Neuronal stem cell (in vitro differentiated cells): ENCODE data around the gene NGLY1.

ENCODE experiments used
- DNase-seq: peaks from one replicate; pipeline ENCODE4 v3.0.0-alpha.2; 2013; ENCODE audit warnings: low spot score
- H2AFZ ChIP-seq: one replicate; pipeline ENCODE4 v1.6.1; 2013; ENCODE audit warnings: mild to moderate bottlenecking, low read length, inconsistent platforms
- H2AK5ac ChIP-seq: 2 replicates; pipeline ENCODE4 v1.6.1; 2013; ENCODE audit warnings: low read depth, mild to moderate bottlenecking, inconsistent platforms, low read length, moderate library complexity, mixed read lengths
- H2BK120ac ChIP-seq: 2 replicates; pipeline ENCODE4 v1.6.1; 2013; ENCODE audit warnings: low read depth, mild to moderate bottlenecking, inconsistent platforms, low read length, moderate library complexity, mixed read lengths
- H2BK12ac ChIP-seq: one replicate; pipeline ENCODE4 v1.6.1; 2013; ENCODE audit warnings: low read length, inconsistent platforms
- H2BK15ac ChIP-seq: 2 replicates; pipeline ENCODE4 v1.6.1; 2013; ENCODE audit warnings: mild to moderate bottlenecking, low read length, inconsistent platforms, mixed read lengths
- H2BK5ac ChIP-seq: one replicate; pipeline ENCODE4 v1.6.1; 2013; ENCODE audit warnings: inconsistent platforms, mild to moderate bottlenecking, low read length, moderate library complexity
- H3K14ac ChIP-seq: one replicate; pipeline ENCODE4 v1.6.1; 2013; ENCODE audit warnings: low read length, inconsistent platforms
- H3K18ac ChIP-seq: 2 replicates; pipeline ENCODE4 v1.6.1; 2013; ENCODE audit warnings: low read length, inconsistent platforms
- H3K23ac ChIP-seq: 2 replicates; pipeline ENCODE4 v1.6.1; 2013; ENCODE audit warnings: low read depth, mild to moderate bottlenecking, mixed read lengths, low read length, inconsistent platforms; ENCODE audit not compliant: poor library complexity
- H3K27ac ChIP-seq: replicated peaks from 3 replicates; pipeline ENCODE4 v1.5.1; 2013; ENCODE audit warnings: low read length, inconsistent platforms
- H3K27me3 ChIP-seq, 3 experiments: 2 replicates each; pipeline ENCODE4 v1.6.1; 2013; ENCODE audit warnings: low read length in 3 of 3, mild to moderate bottlenecking in 2 of 3, inconsistent platforms in 1 of 3, low read depth in 1 of 3, mixed read lengths in 1 of 3, moderate library complexity in 1 of 3; ENCODE audit not compliant: control insufficient read depth in 3 of 3, insufficient read depth in 3 of 3
- H3K36me3 ChIP-seq, 2 donors: replicated peaks in 1 of 2; 2 replicates each; pipeline ENCODE4 v1.6.1; 2013; ENCODE audit warnings: low read length in 2 of 2; ENCODE audit not compliant: control insufficient read depth in 2 of 2, insufficient read depth in 2 of 2
- H3K4ac ChIP-seq: 2 replicates; pipeline ENCODE4 v1.6.1; 2013; ENCODE audit warnings: inconsistent platforms, mild to moderate bottlenecking, low read length, moderate library complexity
- H3K4me1 ChIP-seq, 2 donors: 1 replicate in 1 of 2; 2 replicates in 1 of 2; pipeline ENCODE4 v1.6.1; 2013; ENCODE audit warnings: low read length in 2 of 2, low read depth in 1 of 2; ENCODE audit not compliant: control insufficient read depth in 2 of 2, insufficient read depth in 1 of 2
- H3K4me2 ChIP-seq: one replicate; pipeline ENCODE4 v1.6.1; 2013; ENCODE audit warnings: mild to moderate bottlenecking, low read length, inconsistent platforms; ENCODE audit not compliant: insufficient read depth, poor library complexity, severe bottlenecking
- H3K4me3 ChIP-seq, 2 donors: 2 replicates each; pipeline ENCODE4 v1.5.1; 2013; ENCODE audit warnings: low read length in 2 of 2, mild to moderate bottlenecking in 2 of 2, inconsistent platforms in 1 of 2, moderate library complexity in 1 of 2
- H3K79me1 ChIP-seq: one replicate; pipeline ENCODE4 v1.6.1; 2013; ENCODE audit warnings: low read depth, mild to moderate bottlenecking, inconsistent platforms, low read length, moderate library complexity
- H3K9ac ChIP-seq: one replicate; pipeline ENCODE4 v1.6.1; 2013; ENCODE audit warnings: mild to moderate bottlenecking, low read depth, low read length, inconsistent platforms; ENCODE audit not compliant: poor library complexity
- H3K9me3 ChIP-seq, 2 donors: replicated peaks in 1 of 2; 2 replicates each; pipeline versions ENCODE3 to v1.6.1; 2013; ENCODE audit warnings: low read length in 2 of 2, mild to moderate bottlenecking in 2 of 2, inconsistent platforms in 1 of 2, low read depth in 1 of 2, mixed read lengths in 1 of 2, moderate library complexity in 1 of 2; ENCODE audit not compliant: control insufficient read depth in 2 of 2, insufficient read depth in 1 of 2
- H4K8ac ChIP-seq: one replicate; pipeline ENCODE4 v1.6.1; 2013; ENCODE audit warnings: low read depth, mild to moderate bottlenecking, inconsistent platforms, low read length, moderate library complexity
- H4K91ac ChIP-seq: one replicate; pipeline ENCODE4 v1.6.1; 2013; ENCODE audit warnings: low read length, low read depth, mild to moderate bottlenecking, inconsistent platforms; ENCODE audit not compliant: poor library complexity
- WGBS, 2 donors: extraction: QIAGEN DNeasy Blood & Tissue Kit; methylation state at CpG; one replicate each; pipeline ENCODE4 v1.1.7; 2013; ENCODE audit warnings: missing lambda C conversion rate in 2 of 2, mixed read lengths in 1 of 2; ENCODE audit not compliant: insufficient read length in 2 of 2, insufficient replicate concordance in 1 of 2; ENCODE audit errors: extremely low coverage in 2 of 2; 5-methylcytosine and 5-hydroxymethylcytosine counted together

Gene NGLY1

GRCh38 chr3:25820366-25820765 lies 37.1 kb upstream of the NGLY1 start:
- no peak overlapping the region for H3K4me3 ChIP-seq
- peaks cover 0 to 3% (median 0%) of the 10 kb centered on the region in 3 experiments for H3K27me3 ChIP-seq
- H2AK5ac ChIP-seq, result no peak overlapping the region
- no peak overlapping the region for H4K91ac ChIP-seq
- H3K18ac ChIP-seq, result no peak overlapping the region
- H2BK5ac ChIP-seq, result no peak overlapping the region
- no peak overlapping the region for H3K23ac ChIP-seq
- H4K8ac ChIP-seq, result no peak overlapping the region
- no peaks in the 10 kb centered on the region for H3K9me3 ChIP-seq
- H2BK12ac ChIP-seq, result no peak overlapping the region
- no peak overlapping the region for H3K9ac ChIP-seq
- H2BK120ac ChIP-seq, result no peak overlapping the region
- no peak overlapping the region for H3K27ac ChIP-seq
- H2BK15ac ChIP-seq, result no peak overlapping the region
- no peak overlapping the region for H3K4me2 ChIP-seq
- no peak overlapping the region for H2AFZ ChIP-seq
- H3K36me3 ChIP-seq, result no peaks in the 10 kb centered on the region
- no peak overlapping the region for H3K14ac ChIP-seq
- peaks cover 0 to 4% of the 10 kb centered on the region in 2 donors for H3K4me1 ChIP-seq
- no peak overlapping the region for H3K4ac ChIP-seq
- H3K79me1 ChIP-seq, result no peaks in the 10 kb centered on the region
- DNase-seq, result no peak

DNA sequence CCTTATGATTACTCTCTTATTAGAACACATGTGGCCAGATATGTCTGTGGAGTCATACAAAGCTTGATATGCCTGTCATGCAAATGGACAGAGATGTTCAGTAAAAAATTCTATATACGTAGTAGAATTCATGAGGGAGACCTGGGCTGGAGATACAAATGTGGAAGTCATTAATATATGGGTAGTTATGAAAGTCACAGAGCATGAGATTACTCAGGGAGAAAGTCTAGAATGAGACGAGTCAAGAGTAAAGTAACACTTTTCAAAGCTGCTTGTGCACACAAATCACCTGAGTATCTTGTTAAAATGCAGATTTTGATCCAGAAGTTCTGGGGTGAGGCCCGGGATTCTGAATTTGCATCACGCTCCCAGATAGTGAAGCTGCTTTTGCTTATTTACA lies 35.1 kb upstream of the NGLY1 start:
- H3K23ac ChIP-seq, result no peak overlapping the region
- no peak overlapping the region for H4K91ac ChIP-seq
- no peak overlapping the region for H3K18ac ChIP-seq
- no peak overlapping the region for H3K4me2 ChIP-seq
- H3K4me3 ChIP-seq, result no peak overlapping the region
- H3K4me1 ChIP-seq, result peaks cover 0 to 4% of the 10 kb centered on the region in 2 donors
- no peak overlapping the region for H2AFZ ChIP-seq
- H4K8ac ChIP-seq, result no peak overlapping the region
- no peaks in the 10 kb centered on the region for H3K36me3 ChIP-seq
- no peak overlapping the region for H3K9ac ChIP-seq
- no peak overlapping the region for H2BK15ac ChIP-seq
- no peaks in the 10 kb centered on the region for H3K79me1 ChIP-seq
- H3K9me3 ChIP-seq, result no peaks in the 10 kb centered on the region
- H3K14ac ChIP-seq, result no peak overlapping the region
- H2BK120ac ChIP-seq, result no peak overlapping the region
- H2AK5ac ChIP-seq, result no peak overlapping the region
- no peak overlapping the region for H3K27ac ChIP-seq
- DNase-seq, result no peak
- H2BK12ac ChIP-seq, result no peak overlapping the region
- H3K4ac ChIP-seq, result no peak overlapping the region
- no peak overlapping the region for H2BK5ac ChIP-seq
- WGBS, 2 donors, result no CpG with 5 or more reads among the region's 4 CpGs
- peaks cover 0 to 3% (median 0%) of the 10 kb centered on the region in 3 experiments for H3K27me3 ChIP-seq

- Histone ChIP-seq H2BK15ac (no peak overlapping the region), H3K79me1 (no peaks in the 10 kb centered on the region), H3K4me1 (peaks cover 0 to 4% of the 10 kb centered on the region in 2 donors), H3K27ac (no peak overlapping the region), H3K4me3 (no peak overlapping the region), H3K36me3 (no peaks in the 10 kb centered on the region), H3K14ac (no peak overlapping the region), H2BK120ac (no peak overlapping the region), H3K9me3 (no peaks in the 10 kb centered on the region), H4K91ac (no peak overlapping the region), H2AFZ (no peak overlapping the region), H4K8ac (no peak overlapping the region), H2BK5ac (no peak overlapping the region), H3K4ac (no peak overlapping the region), H3K27me3 (peaks cover 0 to 3% (median 0%) of the 10 kb centered on the region in 3 experiments), H3K4me2 (no peak overlapping the region), H2AK5ac (no peak overlapping the region), H2BK12ac (no peak overlapping the region), H3K9ac (no peak overlapping the region), H3K23ac (no peak overlapping the region), H3K18ac (no peak overlapping the region)
- WGBS, 2 donors, result no CpG with 5 or more reads among the region's 1 CpG
- DNase-seq, result no peak
Measured at GRCh38 chr3:25817638-25818037, 34.4 kb upstream of the NGLY1 start.

DNA sequence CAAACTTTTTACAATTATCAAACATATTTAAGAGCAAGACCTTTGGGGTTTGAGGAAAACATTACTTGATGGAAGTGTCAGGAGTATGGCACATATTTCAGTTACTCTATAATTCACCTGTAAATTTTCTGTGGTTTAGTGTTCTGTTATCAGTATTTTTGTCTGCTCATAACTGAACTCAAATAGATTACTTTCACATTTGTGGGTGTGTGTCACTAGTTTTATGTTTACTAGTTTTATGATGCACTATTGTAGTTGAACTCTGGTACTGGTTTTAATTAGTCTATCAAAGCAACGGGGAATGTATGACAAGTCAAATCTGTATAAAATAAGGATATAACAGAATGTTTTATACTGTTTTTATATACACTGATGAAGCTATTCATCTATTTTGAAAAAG lies 33.9 kb upstream of the NGLY1 start:
- no peak overlapping the region for H4K8ac ChIP-seq
- H3K79me1 ChIP-seq, result no peaks in the 10 kb centered on the region
- H2BK15ac ChIP-seq, result no peak overlapping the region
- no peak overlapping the region for H3K23ac ChIP-seq
- H3K36me3 ChIP-seq, result no peaks in the 10 kb centered on the region
- H3K9ac ChIP-seq, result no peak overlapping the region
- H3K14ac ChIP-seq, result no peak overlapping the region
- no peaks in the 10 kb centered on the region for H3K9me3 ChIP-seq
- no peak overlapping the region for H3K18ac ChIP-seq
- no peak overlapping the region for H2BK5ac ChIP-seq
- H2AK5ac ChIP-seq, result no peak overlapping the region
- DNase-seq, result no peak
- H4K91ac ChIP-seq, result no peak overlapping the region
- H2AFZ ChIP-seq, result no peak overlapping the region
- H3K4me3 ChIP-seq, result no peak overlapping the region
- H3K4me1 ChIP-seq, result peaks cover 0 to 4% of the 10 kb centered on the region in 2 donors
- H3K4ac ChIP-seq, result no peak overlapping the region
- peaks cover 0 to 3% (median 0%) of the 10 kb centered on the region in 3 experiments for H3K27me3 ChIP-seq
- H2BK120ac ChIP-seq, result no peak overlapping the region
- H2BK12ac ChIP-seq, result no peak overlapping the region
- no peak overlapping the region for H3K27ac ChIP-seq
- no peak overlapping the region for H3K4me2 ChIP-seq
- no CpG with 5 or more reads among the region's 1 CpG for WGBS, 2 donors
